Kidney (tissue), 14 donors: Measurements from ENCODE around the gene SLC6A11. TPM values are rescaled to one million over a fixed set of nuclear protein-coding genes. Genes with fewer than 3 reads are reported as not detected.

Source experiments
- DNase-seq, 5 donors: peaks; one replicate each; pipeline ENCODE4 v3.0.0-alpha.2; 2013 to 2020
- FAIRE-seq: peaks from 2 replicates; lab custom pipeline; 2012; peaks lifted over from hg19 to GRCh38; lab: Jason Lieb, UNC
- H3K27ac ChIP-seq, 2 donors: one replicate each; pipeline ENCODE4 v1.7.0; 2013; ENCODE audit warnings: low read depth in 2 of 2, low read length in 2 of 2, inconsistent platforms in 1 of 2
- H3K27me3 ChIP-seq: one replicate; pipeline ENCODE4 v1.7.1; 2013; ENCODE audit warnings: low read length, inconsistent platforms; ENCODE audit not compliant: control insufficient read depth, insufficient read depth
- H3K36me3 ChIP-seq, 3 donors: one replicate each; pipeline versions ENCODE4 v1.7.0 to v1.7.1; 2013; ENCODE audit warnings: low read length in 3 of 3, control low read depth in 1 of 3, inconsistent platforms in 1 of 3; ENCODE audit not compliant: insufficient read depth in 3 of 3, control insufficient read depth in 2 of 3
- H3K4me1 ChIP-seq, 3 donors: one replicate each; pipeline versions ENCODE4 v1.7.0 to v1.7.1; 2013; ENCODE audit warnings: low read length in 3 of 3, inconsistent platforms in 1 of 3, low read depth in 1 of 3; ENCODE audit not compliant: control insufficient read depth in 2 of 3, insufficient read depth in 2 of 3
- H3K4me3 ChIP-seq, 3 donors: one replicate each; pipeline versions ENCODE4 v1.7.0 to v1.8.1; 2013; ENCODE audit warnings: low read length in 3 of 3, control low read depth in 1 of 3, inconsistent platforms in 1 of 3
- H3K9ac ChIP-seq, 3 donors: one replicate each; pipeline versions ENCODE4 v1.7.0 to v1.7.1; 2013; ENCODE audit warnings: low read length in 3 of 3, control low read depth in 1 of 3, inconsistent platforms in 1 of 3
- H3K9me3 ChIP-seq, 3 donors: one replicate each; pipeline versions ENCODE4 v1.7.0 to v1.7.1; 2013; ENCODE audit warnings: low read length in 3 of 3, control low read depth in 1 of 3, inconsistent platforms in 1 of 3; ENCODE audit not compliant: control insufficient read depth in 2 of 3, insufficient read depth in 1 of 3
- CTCF ChIP-seq: IDR thresholded peaks from 3 replicates; pipeline ENCODE4 v1.5.1; 2012; ENCODE audit warnings: mild to moderate bottlenecking, moderate library complexity, borderline replicate concordance; ENCODE audit not compliant: insufficient read depth; ENCODE audit errors: extremely low read depth
- intact Hi-C: fragments of 100-400 bp; cut with DNase I; formaldehyde crosslinking; loops from one replicate; pipeline ENCODE4 v1.11.1; 2022
- polyA plus RNA-seq: library from polyadenylated mRNA; stranded (reverse); fragments of 350-450 nt; fragmentation: Illumina TruSeq; extraction: RNeasy Lipid Tissue Mini Kit (QIAGEN cat#74804); gene quantifications from one replicate; pipeline ENCODE4 v1.2.3, GENCODE V29; 2014; ENCODE audit warnings: low read depth, low replicate concordance; ENCODE audit not compliant: insufficient read depth
- total RNA-seq: library from RNA; stranded (reverse); fragmentation: NEBNext Ultra II Directional; extraction: Animal tissue kit (Norgen Biotek cat#: 25700); gene quantifications from one replicate; pipeline ENCODE4 v1.2.1, GENCODE V29; 2021
- donor health status: control.
- donor health status: control.
- donor health status: control.
- donor health status: control.
- donor health status: control.
- donor health status: DM: yes; HTN: yes; CAD: no.
- donor health status: Normal renal cell carcinoma (clear cell type).

The SLC6A11 gene
- total and polyA plus RNA-seq, 2 donors from 2014 or later, result 0.38 TPM; not detected in 1

- TF ChIP-seq CTCF, result no peak
- Histone ChIP-seq H3K9ac (no peak overlapping the region), H3K36me3 (no peaks in the 10 kb centered on the region), H3K4me1 (no peaks in the 10 kb centered on the region), H3K4me3 (no peak overlapping the region), H3K27ac (no peak overlapping the region), H3K9me3 (no peaks in the 10 kb centered on the region), H3K27me3 (no peaks in the 10 kb centered on the region)
- intact Hi-C loops, result no loop called here
- DNase-seq (no peak), FAIRE-seq (no peak)
Measured at GRCh38 chr3:10848261-10848660, 32.2 kb downstream of the SLC6A11 start.

- intact Hi-C loops, result no loop called here
- no peak overlapping the region for H3K27ac ChIP-seq
- no peaks in the 10 kb centered on the region for H3K9me3 ChIP-seq
- DNase-seq, result no peak
- FAIRE-seq, result no peak
- no peak for TF ChIP-seq CTCF
- H3K4me3 ChIP-seq, result no peak overlapping the region
- H3K27me3 ChIP-seq, result no peaks in the 10 kb centered on the region
- H3K36me3 ChIP-seq, result no peaks in the 10 kb centered on the region
- H3K9ac ChIP-seq, result no peak overlapping the region
- H3K4me1 ChIP-seq, result no peaks in the 10 kb centered on the region
Measured at GRCh38 chr3:10852066-10852808, 36.2 kb downstream of the SLC6A11 start.

- no peak overlapping the region for H3K27ac ChIP-seq
- no peaks in the 10 kb centered on the region for H3K4me1 ChIP-seq
- FAIRE-seq, result no peak
- H3K36me3 ChIP-seq, result no peaks in the 10 kb centered on the region
- H3K27me3 ChIP-seq, result no peaks in the 10 kb centered on the region
- no peak overlapping the region for H3K4me3 ChIP-seq
- intact Hi-C loops, result no loop called here
- no peak for TF ChIP-seq CTCF
- no peaks in the 10 kb centered on the region for H3K9me3 ChIP-seq
- no peak overlapping the region for H3K9ac ChIP-seq
- no peak for DNase-seq
Measured at GRCh38 chr3:10855083-10855870, 39.2 kb downstream of the SLC6A11 start.
